GM12878 (cell line): ENCODE data around the gene PRR13.

Experiments
- CTCF ChIP-seq, 3 experiments: IDR thresholded peaks in 2 of 3; conservative IDR thresholded peaks in 1 of 3; 2 replicates each; pipeline ENCODE4 v1.5.1; 2011; ENCODE audit warnings: low read depth in 3 of 3, low read length in 3 of 3, mild to moderate bottlenecking in 3 of 3, control low read depth in 2 of 3, moderate library complexity in 2 of 3, inconsistent platforms in 1 of 3, mixed read lengths in 1 of 3; ENCODE audit not compliant: control insufficient read depth in 2 of 3, insufficient read depth in 1 of 3; ENCODE audit errors: extremely low read depth in 1 of 3
- EED ChIP-seq: sonication (generic); IDR thresholded peaks from 2 replicates; pipeline ENCODE4 v1.6.1; 2016; ENCODE audit warnings: antibody characterized with exemption, low read depth
- EGR1 ChIP-seq, 2 experiments: IDR thresholded peaks; 1 replicate in 1 of 2; 2 replicates in 1 of 2; pipeline ENCODE4 v1.6.1; 2011 to 2012; ENCODE audit warnings: low read depth in 2 of 2, low read length in 2 of 2, borderline replicate concordance in 1 of 2, mild to moderate bottlenecking in 1 of 2, moderate library complexity in 1 of 2
- ELK1 ChIP-seq: IDR thresholded peaks from 2 replicates; pipeline ENCODE4 v1.6.1; 2012; ENCODE audit warnings: low read depth, low read length, improper control_type of control experiment
- FOXM1 ChIP-seq: IDR thresholded peaks from 2 replicates; pipeline ENCODE4 v1.6.1; 2012; ENCODE audit warnings: low read depth, mild to moderate bottlenecking, inconsistent platforms, low read length, moderate library complexity
- RAD21 ChIP-seq: IDR thresholded peaks from 2 replicates; pipeline ENCODE4 v1.6.1; 2011; ENCODE audit warnings: mild to moderate bottlenecking, low read depth, low read length, moderate library complexity; ENCODE audit not compliant: insufficient read depth
- TCF7 ChIP-seq: IDR thresholded peaks from 2 replicates; pipeline ENCODE4 v1.6.1; 2014; ENCODE audit warnings: antibody characterized with exemption, borderline replicate concordance
- ZBTB33 ChIP-seq: fragments of 450-650 bp; IDR thresholded peaks from 2 replicates; pipeline ENCODE4 v1.6.1; 2017; ENCODE audit warnings: mild to moderate bottlenecking
- ZBTB4 ChIP-seq: fragments of 450-650 bp; formaldehyde crosslinking; IDR thresholded peaks from 2 replicates; pipeline ENCODE4 v1.4.0; 2022; ENCODE audit warnings: mild to moderate bottlenecking, moderate library complexity
- ZNF384 ChIP-seq: IDR thresholded peaks from 2 replicates; pipeline ENCODE4 v1.6.1; 2012; ENCODE audit warnings: low read depth, mild to moderate bottlenecking, low read length, improper control_type of control experiment, borderline replicate concordance

- no peak for TF ChIP-seq ZBTB4 (CRISPR knock-in tag)
- no peak for TF ChIP-seq ELK1
- TF ChIP-seq RAD21: no peak
- TF ChIP-seq FOXM1: no peak
- TF ChIP-seq CTCF (IDR thresholded peaks at IDR 0.05 in 2 of 3, conservative IDR thresholded peaks at IDR 0.05 in 1 of 3; ENCODE audit: control insufficient read depth in 2 of 3, extremely low read depth in 1 of 3, insufficient read depth in 1 of 3, low read depth in 3 of 3, low read length in 3 of 3): no peak
- TF ChIP-seq TCF7: no peak
- TF ChIP-seq EGR1 (IDR thresholded peaks at IDR 0.05; ENCODE audit: borderline replicate concordance in 1 of 2, low read depth in 2 of 2, low read length in 2 of 2): no peak
- no peak for TF ChIP-seq EED
- no peak for TF ChIP-seq ZNF384
- TF ChIP-seq ZBTB33: no peak
Measured at GRCh38 chr12:53431187-53431586, 10.3 kb upstream of the PRR13 start.
